Stimulated activated CD8-positive, alpha-beta memory T cell treated with anti-CD3 and anti-CD28 coated beads, Interleukin-12 subunit alpha, Interleukin-12 subunit beta, amount 100 ng/mL, for 1 hour (primary cell): ENCODE measurements around the gene CD300LF.

Experiments used
- DNase-seq: peaks from one replicate; pipeline ENCODE4 v3.0.0-alpha.2; 2020; ENCODE audit warnings: low read depth

Gene CD300LF

GRCh38 chr17:74729866-74730265 is 17.1 kb upstream of the CD300LF start:
- no peak for DNase-seq

GRCh38 chr17:74729368-74729767 is 16.6 kb upstream of the CD300LF start:
- DNase-seq, result no peak

- DNase-seq, result no peak
Measured at GRCh38 chr17:74728702-74729075, 16.0 kb upstream of the CD300LF start.

- DNase-seq, result no peak
Measured at GRCh38 chr17:74728033-74728701, 15.4 kb upstream of the CD300LF start.

- no peak for DNase-seq
Measured at GRCh38 chr17:74725111-74725510, 12.4 kb upstream of the CD300LF start.

- DNase-seq, result no peak
Measured at GRCh38 chr17:74723891-74724290, 11.2 kb upstream of the CD300LF start.

- DNase-seq, result no peak
Measured at GRCh38 chr17:74722782-74723181, 10.1 kb upstream of the CD300LF start.

- DNase-seq, result no peak
Measured at GRCh38 chr17:74720506-74720905, 7.8 kb upstream of the CD300LF start.

- no peak for DNase-seq
Measured at GRCh38 chr17:74715144-74715543, 2.4 kb upstream of the CD300LF start.

- no peak for DNase-seq
Measured at GRCh38 chr17:74713171-74713755, 540 bp upstream of the CD300LF start.

- no peak for DNase-seq
Measured at GRCh38 chr17:74712301-74712700, 422 bp downstream of the CD300LF start.

DNA sequence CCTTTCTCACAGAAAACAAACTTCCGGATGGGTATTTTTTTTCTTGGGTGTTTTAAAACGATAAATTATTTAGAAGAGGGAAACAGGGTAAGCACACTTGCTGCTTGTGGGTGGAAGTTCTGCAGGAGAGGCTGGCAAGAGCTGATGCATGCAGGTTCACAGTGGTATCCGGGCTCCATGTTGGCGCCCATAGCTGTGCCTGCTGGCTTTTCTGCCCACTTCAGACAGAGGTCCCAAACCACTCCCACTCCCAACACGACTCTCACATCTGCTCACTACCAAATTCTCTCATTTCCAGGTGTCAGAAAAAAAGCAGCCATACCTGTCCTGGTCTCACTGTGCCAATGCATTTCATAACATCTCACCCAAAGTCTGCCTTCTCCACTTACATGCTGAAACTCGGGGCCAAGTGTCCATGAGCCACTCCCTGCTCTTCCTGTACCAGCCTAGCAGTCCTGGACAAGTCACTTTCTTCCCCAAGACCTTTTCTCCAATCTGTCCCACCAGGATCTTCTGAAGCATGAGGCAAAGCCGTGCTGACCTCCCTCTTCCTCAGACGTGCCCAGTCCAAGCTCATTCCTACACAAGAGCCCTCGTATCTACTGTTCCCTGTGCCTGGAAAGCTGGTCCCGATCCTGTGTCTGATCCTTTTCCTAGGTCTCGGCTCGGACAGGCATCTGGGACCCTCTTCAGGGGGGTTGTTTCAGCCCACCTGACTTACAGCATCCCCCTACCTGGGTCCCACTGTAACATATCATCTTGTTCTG is 1.5 kb downstream of the CD300LF start:
- DNase-seq, result no peak

DNA sequence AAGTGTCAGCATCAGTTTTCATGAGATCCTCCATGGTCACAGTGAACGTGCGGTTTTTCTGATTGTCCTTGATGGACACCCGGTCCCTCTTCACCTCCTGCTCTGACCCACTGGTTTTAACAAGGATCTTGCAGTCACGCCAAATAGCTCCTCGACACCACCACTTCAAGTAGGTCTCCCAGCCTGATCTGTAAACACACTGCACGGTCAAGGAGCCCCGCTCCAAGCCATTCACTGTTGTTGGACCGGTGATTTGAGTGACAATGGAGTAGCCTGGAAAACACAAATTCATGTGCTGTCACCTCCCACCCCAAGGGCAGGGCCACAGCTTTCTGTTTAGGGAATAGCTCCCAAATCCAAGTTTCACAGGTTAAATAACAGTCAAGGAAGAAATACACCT is 8.2 kb downstream of the CD300LF start:
- DNase-seq, result no peak

DNA sequence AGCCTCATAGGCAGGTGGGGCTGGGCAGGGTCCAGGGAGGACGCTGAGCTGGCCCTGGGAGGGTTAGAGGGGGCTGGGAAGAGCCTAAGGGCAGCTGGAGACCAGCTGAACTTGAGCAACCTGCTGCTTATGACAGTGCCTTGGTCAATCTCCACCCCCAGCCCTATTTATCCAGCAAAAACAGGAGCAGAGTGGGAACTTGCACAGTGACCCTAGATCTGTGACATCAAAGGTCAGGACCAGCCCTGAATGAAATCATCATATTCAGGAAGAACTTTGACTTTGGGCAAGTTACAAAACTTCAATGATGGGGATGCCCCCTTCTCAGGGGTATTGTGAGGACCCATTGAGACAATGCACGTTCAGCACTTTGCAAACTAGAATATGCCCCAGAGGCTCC is 9.4 kb downstream of the CD300LF start:
- no peak for DNase-seq

GRCh38 chr17:74702116-74702871 is 10.4 kb downstream of the CD300LF start:
- DNase-seq, result no peak

DNA sequence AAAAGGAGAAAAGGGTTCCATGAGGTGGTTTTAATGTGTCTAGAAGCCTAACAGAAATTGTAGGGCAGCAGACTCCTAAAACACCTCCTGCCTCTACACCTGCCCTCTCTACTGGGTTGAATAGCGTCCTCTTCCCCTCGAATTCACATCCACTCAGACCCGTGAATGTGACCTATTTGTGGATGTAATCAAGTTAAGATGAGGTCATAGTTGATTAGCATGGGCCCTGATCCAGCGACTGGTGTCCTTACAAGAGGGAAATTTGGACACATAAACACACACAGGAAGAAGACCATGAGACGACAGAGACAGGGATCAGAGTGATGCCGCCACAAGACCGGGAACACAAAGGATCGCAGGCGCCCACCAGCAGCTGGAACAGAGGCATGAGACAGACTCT is 13.5 kb downstream of the CD300LF start:
- no peak for DNase-seq

GRCh38 chr17:74698069-74698468 is 14.7 kb downstream of the CD300LF start:
- DNase-seq, result no peak

DNA sequence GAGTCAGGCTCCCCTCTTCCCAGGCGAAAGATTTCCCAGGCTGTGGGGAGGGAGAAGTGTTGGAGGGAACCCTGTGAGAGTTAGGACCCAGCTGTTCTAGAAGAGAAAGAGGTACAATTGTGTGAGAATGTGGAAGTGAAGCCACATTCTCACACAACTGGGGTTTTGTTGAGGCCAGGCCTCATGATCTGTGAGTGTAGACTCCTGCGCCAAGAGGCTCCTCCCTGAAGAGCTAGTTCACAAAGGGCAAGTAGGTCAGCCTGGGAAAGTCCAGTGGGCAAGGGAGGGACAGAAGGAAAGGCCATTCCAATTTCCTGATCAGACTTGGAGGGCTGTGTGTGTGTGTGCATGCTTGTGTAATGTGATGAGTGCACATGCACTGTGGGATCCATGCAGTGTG is 15.2 kb downstream of the CD300LF start:
- no peak for DNase-seq

- no peak for DNase-seq
Measured at GRCh38 chr17:74695629-74696028, 17.1 kb downstream of the CD300LF start.

DNA sequence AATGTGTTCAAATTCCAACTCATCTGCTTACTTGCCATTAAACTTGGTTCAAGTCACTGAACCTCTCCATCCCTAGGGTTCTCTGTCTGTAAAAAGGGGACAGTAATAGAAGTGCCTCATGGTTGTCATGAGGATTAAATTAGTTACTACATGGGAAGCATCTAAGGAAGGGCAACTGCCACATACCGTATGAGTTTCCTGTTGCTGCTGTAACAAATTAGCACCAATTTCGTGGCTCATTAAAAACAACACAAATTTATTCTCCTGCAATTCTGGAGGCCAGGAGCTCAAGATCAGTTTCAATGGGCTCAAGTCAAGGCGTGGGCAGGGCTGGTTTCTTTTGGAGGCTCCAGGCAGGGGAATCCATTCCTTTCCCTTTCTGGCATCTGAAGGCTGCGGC is 18.6 kb downstream of the CD300LF start:
- DNase-seq, result no peak

GRCh38 chr17:74691151-74691550 is 21.6 kb downstream of the CD300LF start:
- no peak for DNase-seq

- DNase-seq, result no peak
Measured at GRCh38 chr17:74690409-74690825, 22.3 kb downstream of the CD300LF start.

GRCh38 chr17:74687886-74688285 is 24.8 kb downstream of the CD300LF start:
- DNase-seq, result no peak
